Naive thymus-derived CD8-positive, alpha-beta T cell (primary cell): Measurements from ENCODE around the gene P3H3. TPM values are rescaled to one million over a fixed set of nuclear protein-coding genes. Genes with fewer than 3 reads are reported as not detected.
"Not testable (repeated sequence)": the region's sequence is repeated elsewhere in the genome, so short reads cannot be mapped to it uniquely, and the experiment has no call there.

Source experiments
- ATAC-seq, 2 donors: fragments of 150-1000 bp; cut with Tn5 transposase in 1 of 2; sonication (Bioruptor Pico), chemical (Tn5 transposase) in 1 of 2; 1 replicate in 1 of 2; 2 replicates in 1 of 2; pipeline ENCODE4 v1.10.0; 2021; ENCODE audit warnings: mild to moderate bottlenecking in 2 of 2, moderate library complexity in 2 of 2
- POLR2A ChIA-PET: fragments of 350-600 bp; sonication (Branson Sonifier 250); formaldehyde crosslinking; loops from one replicate; lab custom pipeline; 2021; ENCODE audit warnings: antibody characterized with exemption; lab: Charles Lee
- DNase-seq, 10 donors: peaks; one replicate each; pipeline versions ENCODE4 v3.0.0 to v3.0.0-alpha.2; 2020 to 2022
- H3K27ac Mint-ChIP-seq, 10 donors: one replicate each; pipeline ENCODE4 v1.8.0; 2020 to 2022; ENCODE audit warnings: mild to moderate bottlenecking in 10 of 10, mixed read lengths in 10 of 10, moderate library complexity in 4 of 10, inconsistent platforms in 1 of 10
- H3K27me3 Mint-ChIP-seq, 5 donors: one replicate each; pipeline ENCODE4 v1.8.0; 2021 to 2022; ENCODE audit warnings: mixed read lengths in 5 of 5
- H3K36me3 Mint-ChIP-seq, 3 donors: one replicate each; pipeline ENCODE4 v1.8.0; 2020 to 2022; ENCODE audit warnings: mixed read lengths in 3 of 3, mild to moderate bottlenecking in 2 of 3, inconsistent platforms in 1 of 3
- H3K4me1 Mint-ChIP-seq, 4 donors: one replicate each; pipeline ENCODE4 v1.8.0; 2021 to 2022; ENCODE audit warnings: mixed read lengths in 4 of 4
- H3K4me3 Mint-ChIP-seq, 10 donors: one replicate each; pipeline ENCODE4 v1.8.0; 2020 to 2022; ENCODE audit warnings: mild to moderate bottlenecking in 10 of 10, mixed read lengths in 10 of 10, moderate library complexity in 6 of 10, inconsistent platforms in 1 of 10
- H3K9me3 Mint-ChIP-seq, 9 donors: one replicate each; pipeline ENCODE4 v1.8.0; 2020 to 2022; ENCODE audit warnings: mixed read lengths in 9 of 9, mild to moderate bottlenecking in 3 of 9, inconsistent platforms in 1 of 9, moderate library complexity in 1 of 9
- polyA plus RNA-seq, 3 donors: library from polyadenylated mRNA; unstranded; fragments of 300-500 nt; fragmentation: Illumina TruSeq; gene quantifications; one replicate each; pipeline ENCODE4 v1.2.3, GENCODE V29; 2021
- total RNA-seq, 8 experiments: library from RNA in 2 of 8; stranded (reverse) in 2 of 8; gene quantifications; one replicate each; pipeline ENCODE4 v1.2.3 and lab custom pipeline; 2021 to 2026

The P3H3 gene
- total and polyA plus RNA-seq, 5 experiments from 2014 or later: 0.42 to 9.7 (median 0.73) TPM

GRCh38 chr12:6871052-6871957, 43.1 kb downstream of the P3H3 start:
- Mint-ChIP-seq H3K27ac (peak overlapping the region; percentile 53 to 95 (median 90)), H3K9me3 (no peaks in the 10 kb centered on the region), H3K27me3 (no peaks in the 10 kb centered on the region), H3K4me3 (peak overlapping the region; percentile 84 to 97 (median 90)), H3K4me1 (peaks cover 37 to 65% (median 58%) of the 10 kb centered on the region in 4 donors), H3K36me3 (peaks cover 0 to 22% (median 0%) of the 10 kb centered on the region in 3 donors)
- DNase-seq (peak in 2 of 10 donors; percentile 6 to 61), ATAC-seq (no peak)
- POLR2A ChIA-PET: interaction anchor here (0.8 to 5.1 kb wide), 13 partner anchors 19 to 236 kb away, joined by 3 to 88 read pairs (median 27); partner anchors contain the start of genes C12orf57, CDCA3, ENO2 and P3H3

GRCh38 chr12:6872073-6873048, 44.2 kb downstream of the P3H3 start:
- H3K9me3 Mint-ChIP-seq: no peaks in the 10 kb centered on the region
- H3K36me3 Mint-ChIP-seq: peaks cover 0 to 25% (median 0%) of the 10 kb centered on the region in 3 donors
- peak overlapping the region; percentile 57 to 95 (median 90) for H3K27ac Mint-ChIP-seq
- H3K27me3 Mint-ChIP-seq: no peaks in the 10 kb centered on the region
- peak overlapping the region; percentile 84 to 97 (median 90) for H3K4me3 Mint-ChIP-seq
- POLR2A ChIA-PET: interaction anchor here (0.6 to 5.1 kb wide), 37 partner anchors 8 to 379 kb away, joined by 3 to 88 read pairs (median 7); partner anchors contain the start of genes C12orf57, CDCA3, COPS7A and ENO2
- ATAC-seq (peak; percentile 43 to 48), DNase-seq (peak; percentile 70 to 88 (median 84))
- H3K4me1 Mint-ChIP-seq: peaks cover 41 to 58% (median 54%) of the 10 kb centered on the region in 4 donors

- Mint-ChIP-seq H3K27me3 (no peaks in the 10 kb centered on the region), H3K4me1 (peaks cover 37 to 53% (median 49%) of the 10 kb centered on the region in 4 donors), H3K9me3 (no peaks in the 10 kb centered on the region), H3K4me3 (peak within 1 kb of the TSS; percentile 84 to 97 (median 90)), H3K36me3 (peaks cover 0 to 26% (median 0%) of the 10 kb centered on the region in 3 donors), H3K27ac (peak within 1 kb of the TSS; percentile 80 to 95 (median 90))
- DNase-seq (peak; percentile 95 to 100 (median 98)), ATAC-seq (peak; percentile 77 to 90)
- POLR2A ChIA-PET: interaction anchor here (0.6 to 5.1 kb wide), 37 partner anchors 7 to 380 kb away, joined by 3 to 88 read pairs (median 7); partner anchors contain the start of genes C12orf57, CDCA3, COPS7A and ENO2
Observed at GRCh38 chr12:6873094-6874014, 45.1 kb downstream of the P3H3 start, which contains the start of gene SPSB2. TSS of gene SPSB2 (minus strand) at chr12:6873303. CDS start at chr12:6872901, 402 bp downstream.

GRCh38 chr12:6874015-6874368, 45.8 kb downstream of the P3H3 start:
- DNase-seq, H3K27me3 Mint-ChIP-seq, H3K9me3 Mint-ChIP-seq, ATAC-seq: not testable (repeated sequence)
- Mint-ChIP-seq H3K36me3 (peaks cover 0 to 26% (median 0%) of the 10 kb centered on the region in 3 donors), H3K27ac (peak overlapping the region; percentile 74 to 92 (median 86)), H3K4me3 (peak overlapping the region; percentile 84 to 97 (median 90)), H3K4me1 (peaks cover 31 to 47% (median 42%) of the 10 kb centered on the region in 4 donors)
- POLR2A ChIA-PET: interaction anchor here (0.6 to 5.1 kb wide), 12 partner anchors 18 to 340 kb away, joined by 3 to 88 read pairs (median 14); partner anchors contain the start of genes C12orf57, ENO2, GAPDH and LRRC23

GRCh38 chr12:6879824-6880223, 51.6 kb downstream of the P3H3 start:
- peaks cover 0 to 23% (median 0%) of the 10 kb centered on the region in 3 donors for H3K36me3 Mint-ChIP-seq
- POLR2A ChIA-PET: interaction anchor here (0.6 to 0.9 kb wide), 3 partner anchors 7 to 742 kb away, joined by 3 to 4 read pairs (median 3); no protein-coding TSS in a partner anchor
- ATAC-seq, H3K27ac Mint-ChIP-seq, H3K4me3 Mint-ChIP-seq, DNase-seq, H3K27me3 Mint-ChIP-seq, H3K9me3 Mint-ChIP-seq, H3K4me1 Mint-ChIP-seq: not testable (repeated sequence)

- peaks cover 0 to 16% (median 2%) of the 10 kb centered on the region in 3 donors for H3K36me3 Mint-ChIP-seq
- H3K27me3 Mint-ChIP-seq: no peaks in the 10 kb centered on the region
Observed at GRCh38 chr12:6883252-6883651, 55.0 kb downstream of the P3H3 start.

GRCh38 chr12:6883683-6884082, 55.5 kb downstream of the P3H3 start:
- Mint-ChIP-seq H3K9me3 (no peaks in the 10 kb centered on the region), H3K27ac (peak overlapping the region in 1 of 10 donors; percentile 24), H3K4me3 (no peak overlapping the region), H3K36me3 (peaks cover 0 to 16% (median 2%) of the 10 kb centered on the region in 3 donors), H3K27me3 (no peaks in the 10 kb centered on the region), H3K4me1 (peaks cover 0 to 1% (median 0%) of the 10 kb centered on the region in 4 donors)
- ATAC-seq (no peak), DNase-seq (no peak)
- POLR2A ChIA-PET: no interaction called here

More at GRCh38 chr12:6883252-6883651, 55.0 kb downstream of the P3H3 start:
- Mint-ChIP-seq H3K4me3 (no peak overlapping the region), H3K9me3 (no peaks in the 10 kb centered on the region), H3K27ac (no peak overlapping the region), H3K4me1 (peaks cover 0 to 1% (median 0%) of the 10 kb centered on the region in 4 donors)
- ATAC-seq (no peak), DNase-seq (no peak)
- POLR2A ChIA-PET: interaction anchor here (1.1 kb wide), 1 partner anchor 8 kb away, joined by 4 read pairs; no protein-coding TSS in a partner anchor

GRCh38 chr12:6884539-6884938, 56.3 kb downstream of the P3H3 start:
- Mint-ChIP-seq H3K4me3 (no peak overlapping the region), H3K9me3 (no peaks in the 10 kb centered on the region), H3K27ac (peak overlapping the region in 1 of 10 donors; percentile 30), H3K36me3 (peaks cover 0 to 16% (median 2%) of the 10 kb centered on the region in 3 donors), H3K27me3 (no peaks in the 10 kb centered on the region), H3K4me1 (peaks cover 0 to 1% (median 0%) of the 10 kb centered on the region in 4 donors)
- ATAC-seq (no peak), DNase-seq (no peak)
- POLR2A ChIA-PET: interaction anchor here (0.7 to 1.0 kb wide), 2 partner anchors 11 to 59 kb away, joined by 3 to 4 read pairs; partner anchors contain the start of genes C12orf57, RNU7-1 and SPSB2

GRCh38 chr12:6886206-6886999, 58.2 kb downstream of the P3H3 start:
- H3K9me3 Mint-ChIP-seq, H3K27ac Mint-ChIP-seq, H3K4me3 Mint-ChIP-seq, POLR2A ChIA-PET, ATAC-seq, H3K27me3 Mint-ChIP-seq, DNase-seq: not testable (repeated sequence)
- peaks cover 0 to 16% (median 2%) of the 10 kb centered on the region in 3 donors for H3K36me3 Mint-ChIP-seq
- H3K4me1 Mint-ChIP-seq: peaks cover 1 to 11% (median 10%) of the 10 kb centered on the region in 4 donors

GRCh38 chr12:6887460-6887859, 59.3 kb downstream of the P3H3 start:
- Mint-ChIP-seq H3K27ac (no peak overlapping the region), H3K36me3 (peaks cover 0 to 14% (median 2%) of the 10 kb centered on the region in 3 donors), H3K4me3 (no peak overlapping the region), H3K9me3 (no peaks in the 10 kb centered on the region), H3K27me3 (no peaks in the 10 kb centered on the region), H3K4me1 (peaks cover 1 to 15% (median 15%) of the 10 kb centered on the region in 4 donors)
- ATAC-seq (no peak), DNase-seq (no peak)
- POLR2A ChIA-PET: no interaction called here
